Urinary bladder (tissue), 2 donors: ENCODE results near the gene GPT2. TPM values are rescaled to one million over a fixed set of nuclear protein-coding genes. Genes with fewer than 3 reads are reported as not detected.

Experiments
- polyA plus RNA-seq: library from polyadenylated mRNA; stranded (reverse); fragments of 200-250 nt; gene quantifications from one replicate; pipeline ENCODE4 v1.2.3, GENCODE V29; 2013
- small RNA-seq: library from RNA; depleted of rRNA; stranded (forward); fragments of <200 nt; gene quantifications from one replicate; pipeline ENCODE3, GENCODE V24; 2014
- total RNA-seq: library from RNA; depleted of rRNA; stranded (reverse); fragments of >200 nt; gene quantifications from one replicate; pipeline ENCODE4 v1.2.3, GENCODE V29; 2014
- donor health status: healthy.

GPT2 gene
- total and polyA plus RNA-seq, 2 donors: 3.7 to 4.8 TPM

Small RNAs within 50 kb of the gene (small RNA-seq; reads per million reads assigned to genes)
- not detected for gene AC007225.2

Other genes starting within 250 kb of the GPT2 start
- 154 TPM for gene VPS35, start 195.2 kb upstream of the GPT2 start, total RNA-seq
- 44.4 TPM for gene VPS35, start 195.2 kb upstream of the GPT2 start, polyA plus RNA-seq
- gene ORC6, start 194.7 kb upstream of the GPT2 start, total RNA-seq: 10.1 TPM
- gene ORC6, start 194.7 kb upstream of the GPT2 start, polyA plus RNA-seq: 0.77 TPM
- 3.1 TPM for gene MYLK3, start 136.0 kb upstream of the GPT2 start, total RNA-seq
- gene MYLK3, start 136.0 kb upstream of the GPT2 start, polyA plus RNA-seq: 0.13 TPM
- gene C16orf87, start 53.2 kb upstream of the GPT2 start, total RNA-seq: 11.7 TPM
- gene C16orf87, start 53.2 kb upstream of the GPT2 start, polyA plus RNA-seq: 6.4 TPM
- 70.4 TPM for gene DNAJA2, start 89.3 kb downstream of the GPT2 start, total RNA-seq
- 45.5 TPM for gene DNAJA2, start 89.3 kb downstream of the GPT2 start, polyA plus RNA-seq